ENCODE data around the gene AIF1L. TPM values are rescaled to one million over a fixed set of nuclear protein-coding genes. Genes with fewer than 3 reads are reported as not detected.

The AIF1L gene
- total and polyA plus RNA-seq, 2 experiments from 2014 or later, result 4.2 to 6.0 TPM

GRCh38 chr9:131111186-131111853, 15.0 kb downstream of the AIF1L start:
- Histone ChIP-seq H3K79me2 (no peaks in the 10 kb centered on the region), H3K9me2 (replicated peaks; ENCODE audit: insufficient read depth) (no peaks in the 10 kb centered on the region), H3K27ac (no peak overlapping the region), H3K4me1 (ENCODE audit: insufficient read depth) (no peaks in the 10 kb centered on the region), H3K4me2 (no peak overlapping the region), H4K20me1 (ENCODE audit: insufficient read depth, poor library complexity, severe bottlenecking) (no peaks in the 10 kb centered on the region), H3K36me3 (replicated peaks; ENCODE audit: insufficient read depth, low read depth) (no peaks in the 10 kb centered on the region), H3K27me3 (no peaks in the 10 kb centered on the region), H3K9me3 (ENCODE audit: low read depth) (no peaks in the 10 kb centered on the region), H2AFZ (no peak overlapping the region), H3K4me3 (no peak overlapping the region)
- DNase-seq (ENCODE audit: low spot score), result no peak
- 70% methylated on average over 10 of the region's 10 CpGs for WGBS (ENCODE audit: low lambda C conversion rate, missing lambda C conversion rate)
- TF ChIP-seq CTCF (IDR thresholded peaks at IDR 0.05; ENCODE audit: poor library complexity) (no peak), EZH2 (IDR thresholded peaks at IDR 0.05; ENCODE audit: borderline replicate concordance) (no peak), EZH2phosphoT487 (IDR thresholded peaks at IDR 0.05; ENCODE audit: low read depth, severe bottlenecking, unreplicated experiment) (no peak)

DNA sequence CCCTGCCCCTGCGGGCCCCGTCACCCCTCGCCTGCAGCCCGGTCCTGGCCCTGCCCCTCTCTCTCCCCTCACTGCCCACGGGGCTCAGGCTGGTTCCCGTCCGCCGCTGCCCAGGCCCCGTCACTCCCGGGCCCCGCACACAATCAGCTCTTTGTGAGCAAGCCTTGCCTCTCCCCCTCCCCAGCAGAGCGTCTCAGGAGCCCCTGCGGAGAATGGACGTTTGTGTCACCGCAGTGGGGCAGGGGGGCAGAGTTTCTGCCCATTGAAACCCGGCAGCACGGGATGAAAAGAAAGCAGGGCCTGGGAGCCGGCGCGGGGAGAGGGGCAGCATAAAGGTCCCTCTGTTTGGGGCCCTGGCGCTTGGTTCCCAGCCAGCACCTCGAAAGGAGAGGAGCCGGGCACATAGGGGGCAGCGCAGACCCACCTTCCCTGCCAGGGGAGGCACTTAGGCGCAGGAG, 15.6 kb downstream of the AIF1L start:
- no peaks in the 10 kb centered on the region for H3K27me3 ChIP-seq
- no peak overlapping the region for H3K4me2 ChIP-seq
- H3K4me3 ChIP-seq, result no peak overlapping the region
- no peak for DNase-seq (ENCODE audit: low spot score)
- H3K79me2 ChIP-seq, result no peaks in the 10 kb centered on the region
- H3K27ac ChIP-seq, result no peak overlapping the region
- no peaks in the 10 kb centered on the region for H4K20me1 ChIP-seq (ENCODE audit: insufficient read depth, poor library complexity, severe bottlenecking)
- H3K9me3 ChIP-seq (ENCODE audit: low read depth), result no peaks in the 10 kb centered on the region
- no peaks in the 10 kb centered on the region for H3K4me1 ChIP-seq (ENCODE audit: insufficient read depth)
- H3K9me2 ChIP-seq (replicated peaks; ENCODE audit: insufficient read depth), result no peaks in the 10 kb centered on the region
- WGBS (ENCODE audit: low lambda C conversion rate, missing lambda C conversion rate), result 81% methylated on average over 23 of the region's 25 CpGs
- H3K36me3 ChIP-seq (replicated peaks; ENCODE audit: insufficient read depth, low read depth), result no peaks in the 10 kb centered on the region
- no peak overlapping the region for H2AFZ ChIP-seq
- TF ChIP-seq EZH2 (IDR thresholded peaks at IDR 0.05; ENCODE audit: borderline replicate concordance) (no peak), CTCF (IDR thresholded peaks at IDR 0.05; ENCODE audit: poor library complexity) (no peak), EZH2phosphoT487 (IDR thresholded peaks at IDR 0.05; ENCODE audit: low read depth, severe bottlenecking, unreplicated experiment) (no peak)

- Histone ChIP-seq H3K4me1 (ENCODE audit: insufficient read depth) (no peaks in the 10 kb centered on the region), H3K9me2 (replicated peaks; ENCODE audit: insufficient read depth) (no peaks in the 10 kb centered on the region), H2AFZ (no peak overlapping the region), H4K20me1 (ENCODE audit: insufficient read depth, poor library complexity, severe bottlenecking) (no peaks in the 10 kb centered on the region), H3K79me2 (no peaks in the 10 kb centered on the region), H3K4me2 (no peak overlapping the region), H3K36me3 (replicated peaks; ENCODE audit: insufficient read depth, low read depth) (no peaks in the 10 kb centered on the region), H3K9me3 (ENCODE audit: low read depth) (no peaks in the 10 kb centered on the region), H3K27me3 (no peaks in the 10 kb centered on the region), H3K4me3 (no peak overlapping the region), H3K27ac (no peak overlapping the region)
- WGBS (ENCODE audit: low lambda C conversion rate, missing lambda C conversion rate), result 95% methylated on average over 23 of the region's 23 CpGs
- no peak for DNase-seq (ENCODE audit: low spot score)
- TF ChIP-seq EZH2 (IDR thresholded peaks at IDR 0.05; ENCODE audit: borderline replicate concordance) (no peak), EZH2phosphoT487 (IDR thresholded peaks at IDR 0.05; ENCODE audit: low read depth, severe bottlenecking, unreplicated experiment) (no peak), CTCF (IDR thresholded peaks at IDR 0.05; ENCODE audit: poor library complexity) (no peak)
Observed at GRCh38 chr9:131112374-131113154, 16.2 kb downstream of the AIF1L start.
